DMS53 treated with DMSO at 0.1 percent for 48 hours (cell line): ENCODE results near the gene UPK3A.
"Not testable (repeated sequence)": the region's sequence is repeated elsewhere in the genome, so short reads cannot be mapped to it uniquely, and the experiment has no call there.

ENCODE experiments used
- DNase-seq: peaks from one replicate; lab custom pipeline; 2025; ENCODE audit not compliant: unreplicated experiment; lab: John Stamatoyannopoulos, UW

The UPK3A gene

GRCh38 chr22:45324311-45324711 lies 39.6 kb downstream of the UPK3A start:
- DNase-seq: no peak

- DNase-seq: not testable (repeated sequence)
Measured at GRCh38 chr22:45328261-45328660, 43.5 kb downstream of the UPK3A start.

- no peak for DNase-seq
Measured at GRCh38 chr22:45328822-45329529, 44.2 kb downstream of the UPK3A start.

- no peak for DNase-seq
Measured at GRCh38 chr22:45329530-45329936, 44.8 kb downstream of the UPK3A start.

- DNase-seq: no peak
Measured at GRCh38 chr22:45330548-45330947, 45.8 kb downstream of the UPK3A start.

GRCh38 chr22:45331486-45331885 lies 46.7 kb downstream of the UPK3A start:
- no peak for DNase-seq

- no peak for DNase-seq
Measured at GRCh38 chr22:45332001-45332400, 47.3 kb downstream of the UPK3A start.

GRCh38 chr22:45334068-45334467 lies 49.3 kb downstream of the UPK3A start:
- DNase-seq: no peak

- no peak for DNase-seq
Measured at GRCh38 chr22:45334528-45334927, 49.8 kb downstream of the UPK3A start.

GRCh38 chr22:45335021-45335818 lies 50.5 kb downstream of the UPK3A start:
- no peak for DNase-seq

- no peak for DNase-seq
Measured at GRCh38 chr22:45335854-45336522, 51.2 kb downstream of the UPK3A start.

GRCh38 chr22:45336971-45337431 lies 52.3 kb downstream of the UPK3A start:
- DNase-seq: no peak

- no peak for DNase-seq
Measured at GRCh38 chr22:45337536-45337935, 52.8 kb downstream of the UPK3A start.

GRCh38 chr22:45338795-45339194 lies 54.0 kb downstream of the UPK3A start:
- no peak for DNase-seq

GRCh38 chr22:45340323-45340722 lies 55.6 kb downstream of the UPK3A start:
- no peak for DNase-seq

- no peak for DNase-seq
Measured at GRCh38 chr22:45341498-45341897, 56.7 kb downstream of the UPK3A start.

GRCh38 chr22:45343143-45343542 lies 58.4 kb downstream of the UPK3A start:
- no peak for DNase-seq

- DNase-seq: no peak
Measured at GRCh38 chr22:45344334-45344733, 59.6 kb downstream of the UPK3A start.
